ENCODE measurements around the gene MYOM1.

The MYOM1 gene

GRCh38 chr18:3180325-3180724 lies 39.4 kb downstream of the MYOM1 start:
- no peak overlapping the region for H3K27ac ChIP-seq
- TF ChIP-seq CTCF (conservative IDR thresholded peaks at IDR 0.05) (no peak), ZFX (IDR thresholded peaks at IDR 0.05) (no peak)

- no peak for TF ChIP-seq CTCF (conservative IDR thresholded peaks at IDR 0.05)
- no peak for TF ChIP-seq ZFX (IDR thresholded peaks at IDR 0.05)
- H3K27ac ChIP-seq: no peak overlapping the region
Observed at GRCh38 chr18:3179430-3180089, 40.2 kb downstream of the MYOM1 start.

GRCh38 chr18:3177902-3178687 lies 41.7 kb downstream of the MYOM1 start:
- H3K27ac ChIP-seq: no peak overlapping the region

GRCh38 chr18:3175195-3175758 lies 44.5 kb downstream of the MYOM1 start:
- TF ChIP-seq ZFX (IDR thresholded peaks at IDR 0.05): no peak
- TF ChIP-seq CTCF (conservative IDR thresholded peaks at IDR 0.05): no peak
- no peak overlapping the region for H3K27ac ChIP-seq

More at GRCh38 chr18:3177902-3178687, 41.7 kb downstream of the MYOM1 start:
- TF ChIP-seq ZFX (IDR thresholded peaks at IDR 0.05) (no peak), CTCF (conservative IDR thresholded peaks at IDR 0.05) (no peak)

GRCh38 chr18:3172097-3172496 lies 47.7 kb downstream of the MYOM1 start:
- no peak overlapping the region for H3K27ac ChIP-seq
- TF ChIP-seq CTCF (conservative IDR thresholded peaks at IDR 0.05) (no peak), ZFX (IDR thresholded peaks at IDR 0.05) (no peak)

GRCh38 chr18:3171631-3172030 lies 48.1 kb downstream of the MYOM1 start:
- no peak for TF ChIP-seq ZFX (IDR thresholded peaks at IDR 0.05)
- no peak for TF ChIP-seq CTCF (conservative IDR thresholded peaks at IDR 0.05)

More at GRCh38 chr18:3171631-3172030, 48.1 kb downstream of the MYOM1 start:
- H3K27ac ChIP-seq: no peak overlapping the region
